Osteoblast (primary cell): Measurements from ENCODE around the gene FLT1. TPM values are rescaled to one million over a fixed set of nuclear protein-coding genes. Genes with fewer than 3 reads are reported as not detected.

Source experiments
- DNase-seq: peaks from one replicate; pipeline ENCODE4 v3.0.0; 2011; ENCODE audit warnings: low spot score, mixed read lengths; ENCODE audit not compliant: insufficient read length; ENCODE audit errors: missing footprints
- H2AFZ ChIP-seq: 2 replicates; pipeline ENCODE4 v1.6.0; 2011; ENCODE audit warnings: mild to moderate bottlenecking, low read length
- H3K27ac ChIP-seq: 2 replicates; pipeline ENCODE4 v1.5.1; 2011; ENCODE audit warnings: mild to moderate bottlenecking, low read depth, low read length, moderate library complexity
- H3K27me3 ChIP-seq: 2 replicates; pipeline ENCODE4 v1.6.0; 2012; ENCODE audit warnings: mild to moderate bottlenecking, control low read depth, inconsistent platforms, low read length, moderate library complexity; ENCODE audit not compliant: insufficient read depth
- H3K36me3 ChIP-seq: 2 replicates; pipeline ENCODE4 v1.5.1; 2011; ENCODE audit warnings: mild to moderate bottlenecking, low read length, control low read depth, moderate library complexity; ENCODE audit not compliant: insufficient read depth
- H3K4me1 ChIP-seq: 2 replicates; pipeline ENCODE4 v1.5.1; 2011; ENCODE audit warnings: mild to moderate bottlenecking, low read length, control low read depth, moderate library complexity; ENCODE audit not compliant: insufficient read depth
- H3K4me2 ChIP-seq: 2 replicates; pipeline ENCODE4 v1.6.0; 2011; ENCODE audit warnings: mild to moderate bottlenecking, low read length; ENCODE audit not compliant: insufficient read depth
- H3K4me3 ChIP-seq: fragments of 200-600 bp; sonication (generic); 3 replicates; pipeline ENCODE4 v1.5.1; 2012; ENCODE audit warnings: mild to moderate bottlenecking, low read length, inconsistent platforms; ENCODE audit not compliant: insufficient read depth
- H3K79me2 ChIP-seq: 2 replicates; pipeline ENCODE4 v1.6.0; 2012; ENCODE audit warnings: mild to moderate bottlenecking, low read length, control low read depth, inconsistent platforms; ENCODE audit not compliant: insufficient read depth
- H3K9me3 ChIP-seq: 2 replicates; pipeline ENCODE4 v1.5.1; 2011; ENCODE audit warnings: low read depth, low read length, control low read depth
- H4K20me1 ChIP-seq: 2 replicates; pipeline ENCODE4 v1.6.0; 2012; ENCODE audit warnings: mild to moderate bottlenecking, low read length, control low read depth; ENCODE audit not compliant: insufficient read depth
- total RNA-seq: library from RNA; depleted of rRNA; stranded (reverse); fragments of >200 nt; gene quantifications from 2 replicates; pipeline ENCODE4 v1.2.3, GENCODE V29; 2012
- TF ChIP-seq, protein P1 (sequence below): IDR thresholded peaks from 2 replicates; pipeline ENCODE4 v1.5.1; 2011; ENCODE audit warnings: mild to moderate bottlenecking, low read depth, low read length, moderate library complexity; ENCODE audit errors: extremely low read depth

FLT1 gene
- total RNA-seq, 1 donor = not detected

DNA sequence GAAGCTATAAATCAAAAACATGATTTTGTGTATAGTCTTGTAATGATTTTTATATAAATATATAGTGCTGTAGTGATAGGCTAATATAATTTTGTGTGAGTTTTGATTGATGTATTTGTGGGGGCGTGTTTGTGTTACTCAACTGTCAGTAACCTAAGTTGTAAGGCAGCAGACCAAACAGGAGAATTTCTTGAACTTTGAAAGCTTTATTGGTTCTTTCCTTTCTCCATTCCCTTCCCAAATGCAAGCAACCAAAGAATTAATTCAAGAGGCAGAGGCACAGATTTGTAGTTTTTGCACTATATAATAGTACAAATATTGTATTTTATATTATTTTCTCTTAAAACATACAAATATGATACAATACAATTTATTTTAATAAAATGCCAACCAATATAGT is 109.6 kb downstream of the FLT1 start:
- Histone ChIP-seq H3K4me3 (no peak overlapping the region), H3K27me3 (peaks cover 28% of the 10 kb centered on the region), H3K79me2 (no peaks in the 10 kb centered on the region), H3K36me3 (no peaks in the 10 kb centered on the region), H4K20me1 (no peaks in the 10 kb centered on the region), H3K4me2 (no peak overlapping the region), H3K27ac (no peak overlapping the region), H3K4me1 (no peaks in the 10 kb centered on the region), H3K9me3 (no peaks in the 10 kb centered on the region), H2AFZ (no peak overlapping the region)
- TF ChIP-seq, protein P1, sequence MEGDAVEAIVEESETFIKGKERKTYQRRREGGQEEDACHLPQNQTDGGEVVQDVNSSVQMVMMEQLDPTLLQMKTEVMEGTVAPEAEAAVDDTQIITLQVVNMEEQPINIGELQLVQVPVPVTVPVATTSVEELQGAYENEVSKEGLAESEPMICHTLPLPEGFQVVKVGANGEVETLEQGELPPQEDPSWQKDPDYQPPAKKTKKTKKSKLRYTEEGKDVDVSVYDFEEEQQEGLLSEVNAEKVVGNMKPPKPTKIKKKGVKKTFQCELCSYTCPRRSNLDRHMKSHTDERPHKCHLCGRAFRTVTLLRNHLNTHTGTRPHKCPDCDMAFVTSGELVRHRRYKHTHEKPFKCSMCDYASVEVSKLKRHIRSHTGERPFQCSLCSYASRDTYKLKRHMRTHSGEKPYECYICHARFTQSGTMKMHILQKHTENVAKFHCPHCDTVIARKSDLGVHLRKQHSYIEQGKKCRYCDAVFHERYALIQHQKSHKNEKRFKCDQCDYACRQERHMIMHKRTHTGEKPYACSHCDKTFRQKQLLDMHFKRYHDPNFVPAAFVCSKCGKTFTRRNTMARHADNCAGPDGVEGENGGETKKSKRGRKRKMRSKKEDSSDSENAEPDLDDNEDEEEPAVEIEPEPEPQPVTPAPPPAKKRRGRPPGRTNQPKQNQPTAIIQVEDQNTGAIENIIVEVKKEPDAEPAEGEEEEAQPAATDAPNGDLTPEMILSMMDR = no peak
- no peak for DNase-seq

DNA sequence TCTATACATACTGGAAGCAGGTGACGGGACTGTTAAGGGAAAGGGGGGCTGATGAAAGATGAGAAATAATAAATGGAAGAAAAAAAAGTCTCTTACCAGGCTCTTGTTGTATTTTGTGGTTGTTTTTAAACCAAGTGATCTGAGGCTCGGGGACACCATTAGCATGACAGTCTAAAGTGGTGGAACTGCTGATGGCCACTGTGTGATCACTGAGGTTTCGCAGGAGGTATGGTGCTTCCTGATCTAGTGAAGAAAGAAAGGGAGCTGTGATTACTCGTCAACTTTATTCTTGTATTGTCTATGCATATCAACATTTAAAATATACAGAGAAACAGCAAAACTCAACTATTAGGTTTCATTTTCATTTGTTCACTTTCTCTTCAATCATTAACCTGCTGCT is 110.1 kb downstream of the FLT1 start:
- Histone ChIP-seq H2AFZ (no peak overlapping the region), H3K36me3 (no peaks in the 10 kb centered on the region), H3K4me2 (no peak overlapping the region), H3K27ac (no peak overlapping the region), H4K20me1 (no peaks in the 10 kb centered on the region), H3K9me3 (no peaks in the 10 kb centered on the region), H3K4me1 (no peaks in the 10 kb centered on the region), H3K27me3 (peaks cover 25% of the 10 kb centered on the region), H3K4me3 (no peak overlapping the region), H3K79me2 (no peaks in the 10 kb centered on the region)
- DNase-seq = no peak
- TF ChIP-seq, protein P1 = no peak

DNA sequence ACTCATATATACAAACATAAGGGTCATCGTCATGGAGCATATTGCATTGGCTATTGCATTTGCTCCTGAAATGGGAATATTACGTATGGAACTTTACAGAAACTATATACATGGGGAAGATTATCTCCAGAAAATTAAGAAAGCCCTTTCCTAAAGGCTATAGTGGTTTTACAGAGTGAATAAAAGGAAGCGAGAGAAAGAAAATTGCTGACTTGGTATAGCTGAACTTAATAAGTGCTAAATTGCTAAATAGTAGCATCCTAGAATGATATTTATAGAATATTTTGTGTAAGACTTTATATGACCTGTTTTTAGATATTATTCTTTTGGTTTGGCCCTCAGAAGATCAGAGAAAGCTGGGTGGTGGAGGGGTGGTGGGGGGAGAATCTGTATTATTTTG is 114.6 kb downstream of the FLT1 start:
- Histone ChIP-seq H3K4me2 (no peak overlapping the region), H3K4me1 (no peaks in the 10 kb centered on the region), H2AFZ (no peak overlapping the region), H3K27ac (no peak overlapping the region), H3K9me3 (no peaks in the 10 kb centered on the region), H3K36me3 (no peaks in the 10 kb centered on the region), H3K27me3 (peaks cover 11% of the 10 kb centered on the region), H3K4me3 (no peak overlapping the region), H4K20me1 (no peaks in the 10 kb centered on the region), H3K79me2 (no peaks in the 10 kb centered on the region)
- no peak for DNase-seq
- TF ChIP-seq, protein P1 = no peak

DNA sequence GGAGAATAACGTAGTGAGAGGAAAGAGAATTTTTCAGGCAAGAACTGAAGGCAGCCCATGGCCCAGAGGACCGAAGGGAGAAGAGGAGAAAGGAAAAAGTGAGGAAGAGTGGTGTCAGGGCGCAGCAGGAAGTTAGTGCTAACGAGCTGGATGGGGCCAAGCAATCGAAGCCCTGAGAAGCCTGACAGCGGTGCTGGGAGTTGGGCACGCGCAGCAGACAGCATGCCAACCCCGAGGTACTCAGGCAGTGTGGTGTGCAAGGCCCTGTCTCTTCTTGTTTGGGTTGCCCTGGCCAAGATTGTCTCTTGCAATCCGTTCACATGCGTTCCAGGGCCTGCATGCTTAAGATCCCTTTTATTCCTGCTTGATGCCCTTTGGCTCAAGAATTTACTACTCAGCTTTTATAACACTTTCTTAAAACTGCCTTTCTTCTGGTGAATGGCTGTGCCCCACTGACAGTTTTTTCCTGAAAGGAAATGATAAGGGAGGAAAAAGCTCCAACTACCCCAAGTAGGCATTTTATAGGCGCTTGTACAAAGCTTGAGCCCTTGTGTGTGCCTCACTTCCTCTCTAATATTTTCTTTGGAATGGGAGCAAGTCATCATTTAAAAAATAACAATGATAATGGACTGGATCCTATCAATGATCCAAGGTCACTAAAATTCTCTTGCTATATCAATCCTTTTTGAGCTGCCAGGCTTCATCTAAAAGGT is 115.4 kb downstream of the FLT1 start:
- no peak overlapping the region for H2AFZ ChIP-seq

More for the DNA sequence above, 115.4 kb downstream of the FLT1 start:
- Histone ChIP-seq H3K27ac (no peak overlapping the region), H4K20me1 (no peaks in the 10 kb centered on the region), H3K4me1 (no peaks in the 10 kb centered on the region), H3K27me3 (peaks cover 11% of the 10 kb centered on the region), H3K79me2 (no peaks in the 10 kb centered on the region), H3K9me3 (no peaks in the 10 kb centered on the region), H3K36me3 (no peaks in the 10 kb centered on the region), H3K4me3 (no peak overlapping the region), H3K4me2 (no peak overlapping the region)
- TF ChIP-seq, protein P1 = no peak
- DNase-seq = peak; percentile 35
